Measurements from ENCODE around the gene IL6ST. TPM values are rescaled to one million over a fixed set of nuclear protein-coding genes. Genes with fewer than 3 reads are reported as not detected.
"Not testable (repeated sequence)": the region's sequence is repeated elsewhere in the genome, so short reads cannot be mapped to it uniquely, and the experiment has no call there.

Gene IL6ST
- 89.8 and 148 TPM in 2 replicates for total RNA-seq
- 20.6 TPM for polyA plus RNA-seq (2012)

GRCh38 chr5:55994495-55994997 is at the start of gene IL6ST:
IL6ST (minus strand) TSS chr5:55994963; CDS start chr5:55976278, 18,685 bp downstream.
- peak; percentile 74 for DNase-seq (ENCODE audit: low read depth)

- DNase-seq (ENCODE audit: low read depth): no peak
Measured at GRCh38 chr5:56039985-56040384, 45.2 kb upstream of the IL6ST start.

- DNase-seq (ENCODE audit: low read depth): not testable (repeated sequence)
Measured at GRCh38 chr5:56038206-56038605, 43.4 kb upstream of the IL6ST start.

- no peak for DNase-seq (ENCODE audit: low read depth)
Measured at GRCh38 chr5:56037531-56038010, 42.8 kb upstream of the IL6ST start.

GRCh38 chr5:56035394-56035793 is 40.6 kb upstream of the IL6ST start:
- not testable (repeated sequence) for DNase-seq (ENCODE audit: low read depth)

- DNase-seq (ENCODE audit: low read depth): not testable (repeated sequence)
Measured at GRCh38 chr5:56029871-56030630, 35.3 kb upstream of the IL6ST start.

- no peak for DNase-seq (ENCODE audit: low read depth)
Measured at GRCh38 chr5:56029457-56029856, 34.7 kb upstream of the IL6ST start.

- DNase-seq (ENCODE audit: low read depth): no peak
Measured at GRCh38 chr5:56028708-56029107, 33.9 kb upstream of the IL6ST start.

- peak; percentile 56 for DNase-seq (ENCODE audit: low read depth)
Measured at GRCh38 chr5:56026863-56027300, 32.1 kb upstream of the IL6ST start.

- DNase-seq (ENCODE audit: low read depth): no peak
Measured at GRCh38 chr5:56025151-56025885, 30.6 kb upstream of the IL6ST start.

- no peak for DNase-seq (ENCODE audit: low read depth)
Measured at GRCh38 chr5:56024810-56025150, 30.0 kb upstream of the IL6ST start.

- no peak for DNase-seq (ENCODE audit: low read depth)
Measured at GRCh38 chr5:56023296-56023695, 28.5 kb upstream of the IL6ST start.

- DNase-seq (ENCODE audit: low read depth): no peak
Measured at GRCh38 chr5:56019306-56020272, 24.8 kb upstream of the IL6ST start.

- DNase-seq (ENCODE audit: low read depth): no peak
Measured at GRCh38 chr5:56018832-56019231, 24.1 kb upstream of the IL6ST start.

GRCh38 chr5:56014701-56015100 is 19.9 kb upstream of the IL6ST start:
- not testable (repeated sequence) for DNase-seq (ENCODE audit: low read depth)

- not testable (repeated sequence) for DNase-seq (ENCODE audit: low read depth)
Measured at GRCh38 chr5:56013939-56014338, 19.2 kb upstream of the IL6ST start.

GRCh38 chr5:56012281-56012963 is 17.7 kb upstream of the IL6ST start:
- no peak for DNase-seq (ENCODE audit: low read depth)

- DNase-seq (ENCODE audit: low read depth): peak; percentile 46
Measured at GRCh38 chr5:56011835-56012234, 17.1 kb upstream of the IL6ST start.

- no peak for DNase-seq (ENCODE audit: low read depth)
Measured at GRCh38 chr5:56010431-56010830, 15.7 kb upstream of the IL6ST start.

- no peak for DNase-seq (ENCODE audit: low read depth)
Measured at GRCh38 chr5:56006600-56006999, 11.8 kb upstream of the IL6ST start.
